Measurements from ENCODE around the gene TRDMT1.

Gene TRDMT1

DNA sequence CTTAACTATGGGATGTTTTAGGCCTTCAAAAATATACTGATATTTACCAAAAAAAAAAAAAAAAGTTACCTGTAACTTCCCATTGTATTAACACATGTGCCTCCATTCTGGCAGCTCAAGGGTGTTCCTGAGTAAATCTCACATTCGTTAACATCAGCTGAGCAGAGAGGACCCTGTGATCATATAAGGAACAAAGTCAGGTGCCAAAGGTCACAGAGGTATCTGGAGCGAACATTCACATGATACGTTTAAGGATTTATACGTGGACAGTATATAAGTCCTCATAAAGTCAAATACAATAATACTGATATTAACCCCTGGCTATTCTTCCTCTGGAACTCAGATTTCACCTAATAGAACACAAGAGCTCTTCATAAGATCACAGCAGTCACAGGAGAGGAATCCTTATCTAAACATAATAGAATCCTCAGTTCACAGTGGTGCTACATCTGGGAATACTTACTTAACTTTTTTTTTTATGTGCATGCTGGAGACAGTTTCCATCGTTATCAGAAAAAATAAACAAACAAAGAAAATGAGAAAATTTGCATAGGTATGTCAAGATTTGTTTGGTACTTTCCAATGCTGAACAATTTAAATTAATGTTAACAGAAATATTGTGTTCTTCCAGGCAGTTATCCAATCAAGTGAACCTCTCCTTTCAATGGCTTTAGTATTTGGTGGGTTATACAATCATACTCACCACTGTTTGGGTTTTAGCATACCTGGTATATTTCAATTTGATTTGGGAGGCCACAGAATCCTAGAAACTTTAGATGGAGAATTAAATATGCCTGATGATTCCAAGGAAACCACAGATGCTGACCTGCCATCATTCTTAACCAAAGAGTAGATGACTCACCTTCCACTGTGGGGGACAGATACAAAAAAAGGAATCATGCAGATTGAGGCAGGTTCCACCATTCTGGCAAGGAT, 78.5 kb downstream of the TRDMT1 start:
- Histone ChIP-seq H3K27me3 (ENCODE audit: insufficient read depth, low read depth) (no peaks in the 10 kb centered on the region), H4K20me1 (ENCODE audit: insufficient read depth) (no peaks in the 10 kb centered on the region), H3K4me1 (ENCODE audit: low read depth, poor library complexity, severe bottlenecking) (no peaks in the 10 kb centered on the region), H3K9ac (no peak overlapping the region), H2AFZ (ENCODE audit: low read depth) (no peak overlapping the region), H3K27ac (no peak overlapping the region), H3K4me3 (IDR thresholded peaks at IDR 0.05; ENCODE audit: insufficient read depth, low read depth, low read length) (no peak overlapping the region), H3K4me2 (no peak overlapping the region), H3K79me2 (ENCODE audit: insufficient read depth, low read depth) (no peaks in the 10 kb centered on the region), H3K36me3 (ENCODE audit: insufficient read depth) (no peaks in the 10 kb centered on the region)
- TF ChIP-seq, protein P1, sequence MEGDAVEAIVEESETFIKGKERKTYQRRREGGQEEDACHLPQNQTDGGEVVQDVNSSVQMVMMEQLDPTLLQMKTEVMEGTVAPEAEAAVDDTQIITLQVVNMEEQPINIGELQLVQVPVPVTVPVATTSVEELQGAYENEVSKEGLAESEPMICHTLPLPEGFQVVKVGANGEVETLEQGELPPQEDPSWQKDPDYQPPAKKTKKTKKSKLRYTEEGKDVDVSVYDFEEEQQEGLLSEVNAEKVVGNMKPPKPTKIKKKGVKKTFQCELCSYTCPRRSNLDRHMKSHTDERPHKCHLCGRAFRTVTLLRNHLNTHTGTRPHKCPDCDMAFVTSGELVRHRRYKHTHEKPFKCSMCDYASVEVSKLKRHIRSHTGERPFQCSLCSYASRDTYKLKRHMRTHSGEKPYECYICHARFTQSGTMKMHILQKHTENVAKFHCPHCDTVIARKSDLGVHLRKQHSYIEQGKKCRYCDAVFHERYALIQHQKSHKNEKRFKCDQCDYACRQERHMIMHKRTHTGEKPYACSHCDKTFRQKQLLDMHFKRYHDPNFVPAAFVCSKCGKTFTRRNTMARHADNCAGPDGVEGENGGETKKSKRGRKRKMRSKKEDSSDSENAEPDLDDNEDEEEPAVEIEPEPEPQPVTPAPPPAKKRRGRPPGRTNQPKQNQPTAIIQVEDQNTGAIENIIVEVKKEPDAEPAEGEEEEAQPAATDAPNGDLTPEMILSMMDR (conservative IDR thresholded peaks at IDR 0.05; ENCODE audit: low read depth, low read length), result no peak

DNA sequence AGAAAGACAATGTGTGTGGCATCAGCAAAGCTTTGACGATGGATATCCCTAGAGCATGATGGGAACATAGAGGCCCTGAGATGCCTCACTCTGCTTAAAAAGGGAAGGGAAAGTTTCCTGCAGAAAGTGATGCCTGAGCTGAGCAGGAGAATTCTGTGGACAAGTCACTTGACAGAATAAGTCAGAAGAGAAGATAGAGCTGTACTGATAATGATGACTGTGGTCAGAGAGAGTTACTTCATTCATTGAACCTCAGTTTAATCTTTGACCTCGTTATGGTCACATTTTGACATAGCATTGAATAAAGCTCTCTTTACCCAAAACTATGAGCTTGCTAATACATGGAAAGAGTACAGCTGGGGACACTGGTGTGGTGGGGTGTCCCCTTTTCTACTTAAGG, 79.4 kb downstream of the TRDMT1 start:
- H3K9ac ChIP-seq, result no peak overlapping the region
- H2AFZ ChIP-seq (ENCODE audit: low read depth), result no peak overlapping the region
- H3K4me1 ChIP-seq (ENCODE audit: low read depth, poor library complexity, severe bottlenecking), result no peaks in the 10 kb centered on the region
- H3K79me2 ChIP-seq (ENCODE audit: insufficient read depth, low read depth), result no peaks in the 10 kb centered on the region
- H3K36me3 ChIP-seq (ENCODE audit: insufficient read depth), result no peaks in the 10 kb centered on the region
- H3K4me2 ChIP-seq, result no peak overlapping the region
- H3K27me3 ChIP-seq (ENCODE audit: insufficient read depth, low read depth), result no peaks in the 10 kb centered on the region
- TF ChIP-seq, protein P1 (conservative IDR thresholded peaks at IDR 0.05; ENCODE audit: low read depth, low read length), result no peak
- H3K4me3 ChIP-seq (IDR thresholded peaks at IDR 0.05; ENCODE audit: insufficient read depth, low read depth, low read length), result no peak overlapping the region
- H4K20me1 ChIP-seq (ENCODE audit: insufficient read depth), result no peaks in the 10 kb centered on the region
- no peak overlapping the region for H3K27ac ChIP-seq

DNA sequence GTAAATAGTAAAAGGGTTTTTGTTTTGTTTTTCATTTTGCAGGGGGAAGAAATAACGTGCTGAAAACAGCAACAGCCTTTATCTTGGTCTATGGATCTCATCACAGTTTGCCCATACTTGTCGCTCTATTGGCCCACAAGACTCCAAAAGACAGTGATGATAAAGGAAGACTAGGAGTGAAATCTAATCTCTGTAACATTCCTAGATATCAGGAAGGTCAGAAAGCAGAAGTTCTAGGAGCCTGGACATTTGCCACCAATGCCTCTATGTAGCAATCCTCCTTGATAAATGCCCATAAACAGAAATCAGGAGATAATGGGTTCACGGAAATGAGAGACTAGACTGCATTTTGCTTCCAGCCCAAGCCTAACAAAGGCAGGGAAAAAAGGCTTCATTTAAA, 80.8 kb downstream of the TRDMT1 start:
- Histone ChIP-seq H3K9ac (no peak overlapping the region), H3K27ac (no peak overlapping the region), H3K4me1 (ENCODE audit: low read depth, poor library complexity, severe bottlenecking) (no peaks in the 10 kb centered on the region), H3K36me3 (ENCODE audit: insufficient read depth) (no peaks in the 10 kb centered on the region), H3K4me3 (IDR thresholded peaks at IDR 0.05; ENCODE audit: insufficient read depth, low read depth, low read length) (no peak overlapping the region), H4K20me1 (ENCODE audit: insufficient read depth) (no peaks in the 10 kb centered on the region), H3K79me2 (ENCODE audit: insufficient read depth, low read depth) (no peaks in the 10 kb centered on the region), H3K27me3 (ENCODE audit: insufficient read depth, low read depth) (no peaks in the 10 kb centered on the region), H3K4me2 (no peak overlapping the region), H2AFZ (ENCODE audit: low read depth) (no peak overlapping the region)
- TF ChIP-seq, protein P1 (conservative IDR thresholded peaks at IDR 0.05; ENCODE audit: low read depth, low read length), result no peak

DNA sequence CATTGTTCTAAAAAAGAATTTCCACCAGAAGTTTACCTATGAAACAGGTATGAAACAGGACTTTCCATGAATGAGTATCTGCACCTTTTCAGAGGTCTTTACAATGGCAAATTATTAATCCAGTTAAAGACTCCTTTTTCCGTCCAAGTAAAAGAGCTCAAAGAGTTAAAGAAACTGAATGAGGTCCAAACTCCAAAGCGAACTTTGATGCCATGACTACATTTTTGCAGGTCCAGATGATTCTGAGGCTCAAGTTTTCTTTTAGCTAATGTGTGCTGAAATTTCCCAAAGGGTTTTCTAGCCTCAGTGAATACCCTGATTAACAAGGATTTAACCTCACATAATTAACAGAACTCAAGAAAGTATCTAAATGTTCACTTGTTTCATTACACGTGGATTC, 81.6 kb downstream of the TRDMT1 start:
- H3K79me2 ChIP-seq (ENCODE audit: insufficient read depth, low read depth), result no peaks in the 10 kb centered on the region
- H3K4me2 ChIP-seq, result no peak overlapping the region
- no peak overlapping the region for H3K27ac ChIP-seq
- TF ChIP-seq, protein P1 (conservative IDR thresholded peaks at IDR 0.05; ENCODE audit: low read depth, low read length), result no peak
- no peak overlapping the region for H2AFZ ChIP-seq (ENCODE audit: low read depth)
- H3K4me1 ChIP-seq (ENCODE audit: low read depth, poor library complexity, severe bottlenecking), result no peaks in the 10 kb centered on the region
- H3K4me3 ChIP-seq (IDR thresholded peaks at IDR 0.05; ENCODE audit: insufficient read depth, low read depth, low read length), result no peak overlapping the region
- no peak overlapping the region for H3K9ac ChIP-seq
- H4K20me1 ChIP-seq (ENCODE audit: insufficient read depth), result no peaks in the 10 kb centered on the region
- H3K36me3 ChIP-seq (ENCODE audit: insufficient read depth), result no peaks in the 10 kb centered on the region
- no peaks in the 10 kb centered on the region for H3K27me3 ChIP-seq (ENCODE audit: insufficient read depth, low read depth)
